ENCODE results near the gene ZDHHC1.

Gene ZDHHC1

DNA sequence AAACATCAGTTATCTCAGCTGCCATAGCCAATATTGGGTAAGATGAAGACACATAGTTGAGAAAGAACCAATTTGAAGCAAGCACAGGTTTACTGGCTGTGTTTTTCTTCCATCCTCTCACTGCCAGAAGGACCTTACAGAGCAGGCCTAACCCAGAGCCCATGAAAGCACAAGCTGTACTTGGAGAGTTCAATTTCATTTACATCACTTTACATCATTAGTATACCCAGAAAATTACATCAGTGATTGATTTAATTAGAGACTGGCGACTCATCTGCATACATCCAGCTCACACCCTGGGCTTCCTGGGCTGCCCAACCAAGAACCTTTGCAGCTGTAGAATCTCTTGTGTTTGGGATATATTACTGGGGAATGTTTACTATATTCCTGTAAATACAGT is 66.0 kb downstream of the ZDHHC1 start:
- no peak for DNase-seq

DNA sequence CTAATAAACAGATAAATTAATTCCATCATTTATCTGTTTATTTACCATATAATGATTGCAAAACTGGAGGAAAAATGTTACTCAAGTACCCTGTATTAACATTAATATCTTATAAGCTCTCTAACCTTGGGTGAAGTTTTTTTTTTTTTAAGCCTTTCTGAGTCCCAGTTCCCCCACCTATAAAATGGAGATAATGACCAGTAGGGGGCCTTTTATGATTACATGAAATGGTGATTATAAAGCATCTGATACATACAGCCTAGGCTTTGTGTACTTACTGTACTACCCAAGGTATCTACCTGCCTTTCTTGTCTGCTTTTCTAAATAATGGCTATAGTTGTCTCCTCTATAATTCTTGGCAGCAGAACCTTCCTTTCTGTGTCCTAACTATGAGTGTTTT is 67.1 kb downstream of the ZDHHC1 start:
- no peak for DNase-seq

DNA sequence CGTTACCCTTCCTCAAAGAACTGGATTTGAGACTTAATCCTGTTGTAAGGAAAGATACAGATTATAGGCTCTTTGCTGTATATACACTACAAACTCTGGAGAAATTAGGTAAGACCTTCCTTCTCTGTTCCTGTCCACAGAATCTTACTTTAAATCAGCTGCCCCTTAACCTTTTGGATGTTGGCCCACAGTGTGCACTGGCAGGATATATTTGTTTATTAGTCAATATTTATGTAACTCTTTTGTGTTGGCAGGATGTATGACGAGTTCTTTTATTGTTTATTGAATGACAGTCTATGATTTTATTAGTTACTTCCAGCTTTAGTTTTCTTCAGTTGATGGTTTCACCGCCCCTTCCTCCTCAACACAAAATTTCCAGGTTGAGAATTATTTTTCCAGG is 69.9 kb downstream of the ZDHHC1 start:
- DNase-seq: no peak

- DNase-seq: no peak
Measured at GRCh38 chr16:67345401-67345800, 70.9 kb downstream of the ZDHHC1 start.

Data from DMS79 treated with DMSO at 0.1 percent for 48 hours (cell line).